Colonic mucosa (tissue), 4 donors: ENCODE results near the gene AKAP6. TPM values are rescaled to one million over a fixed set of nuclear protein-coding genes. Genes with fewer than 3 reads are reported as not detected.
"Not testable (repeated sequence)": the region's sequence is repeated elsewhere in the genome, so short reads cannot be mapped to it uniquely, and the experiment has no call there.

Experiments
- DNase-seq: peaks from one replicate; pipeline ENCODE4 v3.0.0-alpha.2; 2020
- H3K27ac ChIP-seq: fragments of 200-600 bp; one replicate; pipeline ENCODE4 v1.8.0; 2021
- H3K27me3 ChIP-seq: fragments of 200-600 bp; one replicate; pipeline ENCODE4 v1.8.0; 2021
- H3K36me3 ChIP-seq: fragments of 200-600 bp; one replicate; pipeline ENCODE4 v1.8.0; 2021
- H3K4me1 ChIP-seq: fragments of 200-600 bp; one replicate; pipeline ENCODE4 v1.8.0; 2021; ENCODE audit warnings: mild to moderate bottlenecking
- H3K4me3 ChIP-seq: fragments of 200-600 bp; one replicate; pipeline ENCODE4 v1.8.0; 2021
- H3K9ac ChIP-seq, 2 donors: one replicate each; pipeline ENCODE4 v1.7.0; 2013; ENCODE audit warnings: control low read depth in 2 of 2, low read depth in 2 of 2, low read length in 2 of 2
- H3K9me3 ChIP-seq: fragments of 200-600 bp; one replicate; pipeline ENCODE4 v1.8.0; 2021
- CTCF ChIP-seq: fragments of 200-600 bp; IDR thresholded peaks from one replicate; pipeline ENCODE4 v1.8.0; 2022; ENCODE audit warnings: antibody characterized with exemption, mild to moderate bottlenecking
- intact Hi-C: fragments of 100-400 bp; cut with DNase I; formaldehyde crosslinking; loops from one replicate; pipeline ENCODE4 v1.14.1; 2022
- total RNA-seq, 2 donors: library from RNA; stranded (reverse); fragmentation: NEBNext Ultra II Directional in 1 of 2; extraction: Animal tissue kit (Norgen Biotek cat#: 25700) in 1 of 2; gene quantifications; one replicate each; pipeline ENCODE4 v1.2.1, GENCODE V29; 2021
- donor health status: healthy.
- donor health status: DM: no; HTN: no; CAD: no.
- donor health status: DM: no; HTN: no; CAD: no.

The AKAP6 gene
- total RNA-seq, 2 donors from 2014 or later: 1.3 to 10.3 TPM

GRCh38 chr14:32770422-32770821 lies 441.3 kb downstream of the AKAP6 start:
- Histone ChIP-seq H3K27ac (no peak overlapping the region), H3K27me3 (no peaks in the 10 kb centered on the region), H3K36me3 (no peaks in the 10 kb centered on the region), H3K9ac (no peak overlapping the region), H3K9me3 (no peaks in the 10 kb centered on the region), H3K4me1 (no peaks in the 10 kb centered on the region), H3K4me3 (no peak overlapping the region)
- intact Hi-C loops: no loop called here
- no peak for DNase-seq
- TF ChIP-seq CTCF: no peak

DNA sequence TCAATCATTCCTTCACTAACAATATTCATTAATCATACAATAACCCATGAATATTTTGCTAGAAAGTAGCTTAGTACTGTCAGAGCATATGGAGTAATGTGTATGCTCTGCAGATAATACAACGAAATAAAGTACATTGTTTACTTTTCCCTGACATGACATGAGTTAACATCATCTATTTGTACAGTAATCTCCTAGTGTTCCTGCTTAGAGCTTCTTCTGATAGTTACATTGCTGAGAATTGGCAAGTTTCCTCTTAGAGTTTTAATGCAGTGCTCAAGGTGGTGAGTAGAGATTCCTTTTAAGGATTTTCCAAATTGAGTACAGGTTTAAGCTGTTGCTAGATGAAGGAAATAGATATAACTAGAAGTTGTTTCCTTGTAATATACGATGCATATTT lies 445.1 kb downstream of the AKAP6 start:
- intact Hi-C loops: no loop called here
- no peak overlapping the region for H3K4me3 ChIP-seq
- no peak for TF ChIP-seq CTCF
- H3K4me1 ChIP-seq: no peaks in the 10 kb centered on the region
- no peak overlapping the region for H3K9ac ChIP-seq
- DNase-seq: no peak
- no peaks in the 10 kb centered on the region for H3K27me3 ChIP-seq
- H3K9me3 ChIP-seq: no peaks in the 10 kb centered on the region
- H3K36me3 ChIP-seq: no peaks in the 10 kb centered on the region
- H3K27ac ChIP-seq: no peak overlapping the region

DNA sequence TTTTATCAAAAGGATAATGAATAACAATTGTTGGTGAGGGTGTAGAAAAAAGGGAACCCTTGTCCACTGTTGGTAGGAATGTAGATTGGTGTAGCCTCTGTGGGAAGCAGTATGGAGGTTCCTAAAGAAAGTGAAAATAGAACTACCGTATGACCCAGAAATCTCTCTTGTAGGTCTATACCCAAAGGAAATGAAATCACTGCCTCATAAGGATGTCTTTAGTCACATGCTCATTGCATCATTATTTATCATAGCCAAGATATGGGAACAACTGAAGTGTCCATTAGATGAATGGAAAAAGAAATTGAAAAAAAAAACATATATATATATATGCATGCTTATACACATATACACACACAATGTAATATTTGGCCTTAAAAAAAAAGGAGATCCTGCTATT lies 450.7 kb downstream of the AKAP6 start:
- Histone ChIP-seq H3K9ac (no peak overlapping the region), H3K4me1 (no peaks in the 10 kb centered on the region), H3K27me3 (no peaks in the 10 kb centered on the region), H3K36me3 (no peaks in the 10 kb centered on the region), H3K9me3 (no peaks in the 10 kb centered on the region), H3K27ac (no peak overlapping the region), H3K4me3 (no peak overlapping the region)
- intact Hi-C loops: no loop called here
- no peak for DNase-seq
- TF ChIP-seq CTCF: no peak

- Histone ChIP-seq H3K4me1 (no peaks in the 10 kb centered on the region), H3K27me3 (no peaks in the 10 kb centered on the region), H3K27ac (no peak overlapping the region), H3K36me3 (no peaks in the 10 kb centered on the region), H3K9me3 (no peaks in the 10 kb centered on the region), H3K4me3 (no peak overlapping the region), H3K9ac (no peak overlapping the region)
- intact Hi-C loops: no loop called here
- no peak for TF ChIP-seq CTCF
- DNase-seq: no peak
Measured at GRCh38 chr14:32784405-32784804, 455.3 kb downstream of the AKAP6 start.

DNA sequence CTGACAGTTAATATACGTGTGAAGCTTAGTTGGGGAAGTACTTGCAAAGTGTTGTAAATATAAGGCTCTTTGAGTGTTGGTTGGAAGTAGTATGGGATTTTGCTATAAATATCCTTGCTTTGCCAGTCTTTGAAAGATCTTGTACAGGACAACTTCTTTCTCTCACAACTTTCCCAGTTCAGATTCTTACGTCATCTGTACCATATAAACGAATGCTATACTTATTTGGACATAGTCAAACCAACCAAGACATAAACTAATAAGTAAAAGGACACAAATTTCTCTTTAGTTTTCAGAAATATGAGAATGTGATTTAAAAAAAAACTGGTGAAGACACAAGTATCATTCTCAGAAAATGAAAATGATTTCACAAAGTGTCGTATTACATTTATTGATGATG lies 456.5 kb downstream of the AKAP6 start:
- TF ChIP-seq CTCF: no peak
- no peak overlapping the region for H3K4me3 ChIP-seq
- intact Hi-C loops: no loop called here

GRCh38 chr14:32786886-32787285 lies 457.8 kb downstream of the AKAP6 start:
- no peak for DNase-seq
- Histone ChIP-seq H3K9me3 (no peaks in the 10 kb centered on the region), H3K4me1 (no peaks in the 10 kb centered on the region), H3K27me3 (no peaks in the 10 kb centered on the region), H3K36me3 (no peaks in the 10 kb centered on the region), H3K27ac (no peak overlapping the region), H3K4me3 (no peak overlapping the region), H3K9ac (no peak overlapping the region)
- TF ChIP-seq CTCF: no peak
- intact Hi-C loops: no loop called here

More for the DNA sequence above, 456.5 kb downstream of the AKAP6 start:
- no peak overlapping the region for H3K27ac ChIP-seq
- no peak for DNase-seq
- H3K9ac ChIP-seq: no peak overlapping the region
- H3K36me3 ChIP-seq: no peaks in the 10 kb centered on the region
- no peaks in the 10 kb centered on the region for H3K9me3 ChIP-seq
- no peaks in the 10 kb centered on the region for H3K4me1 ChIP-seq
- no peaks in the 10 kb centered on the region for H3K27me3 ChIP-seq

- H3K27ac ChIP-seq, H3K9me3 ChIP-seq, H3K4me3 ChIP-seq, H3K4me1 ChIP-seq, H3K36me3 ChIP-seq, DNase-seq, H3K27me3 ChIP-seq, H3K9ac ChIP-seq, intact Hi-C loops: not testable (repeated sequence)
Measured at GRCh38 chr14:32793033-32793432, 463.9 kb downstream of the AKAP6 start.
